Testis (tissue), 2 donors: ENCODE results near the gene SMPDL3A.

Source experiments
- CTCF ChIP-seq, 3 experiments: fragments of 450-650 bp in 2 of 3; fragments of 200-600 bp in 1 of 3; sonication (generic) in 1 of 3; IDR thresholded peaks; one replicate each; pipeline ENCODE4 v1.5.1; 2016 to 2019; ENCODE audit warnings: antibody characterized with exemption in 3 of 3, mild to moderate bottlenecking in 2 of 3, moderate library complexity in 1 of 3
- POLR2A ChIP-seq: fragments of 450-650 bp; IDR thresholded peaks from one replicate; pipeline ENCODE4 v1.6.1; 2017; ENCODE audit warnings: antibody characterized with exemption, mild to moderate bottlenecking, moderate library complexity

DNA sequence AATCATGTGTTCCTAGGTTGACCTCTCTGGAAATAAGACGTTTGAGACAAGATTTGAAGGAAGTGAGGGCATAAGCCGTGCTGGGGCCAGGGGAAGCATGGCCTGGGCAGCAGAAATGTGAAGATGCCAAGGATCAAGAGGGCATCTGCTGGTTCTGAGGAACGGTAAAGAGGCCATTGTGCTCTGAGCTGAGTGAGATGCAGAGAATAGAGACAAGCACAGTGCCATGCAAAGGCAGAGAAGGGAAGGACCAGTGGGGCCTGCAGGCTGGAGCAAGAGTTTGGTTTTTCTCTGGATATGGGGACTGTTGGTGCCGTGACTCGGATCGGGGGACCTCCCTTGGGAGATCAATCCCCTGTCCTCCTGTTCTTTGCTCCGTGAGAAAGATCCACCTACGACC is 50.8 kb downstream of the SMPDL3A start:
- TF ChIP-seq CTCF (IDR thresholded peaks at IDR 0.05) (no peak), POLR2A (no peak)
